A549 treated with RU486 at 1 μM for 4 hours (cell line): ENCODE measurements around the gene GOLGA8O. TPM values are rescaled to one million over a fixed set of nuclear protein-coding genes. Genes with fewer than 3 reads are reported as not detected.

Experiments
- total RNA-seq: library from RNA; stranded (reverse); fragments of 200-300 nt; extraction: Qiagen RNA extraction; gene quantifications from 5 replicates; pipeline ENCODE4 v1.2.3, GENCODE V29; 2022; ENCODE audit warnings: low read depth

Gene GOLGA8O
- total RNA-seq = 0.13 to 0.64 TPM (median 0.31 TPM) in 5 replicates

DNA sequence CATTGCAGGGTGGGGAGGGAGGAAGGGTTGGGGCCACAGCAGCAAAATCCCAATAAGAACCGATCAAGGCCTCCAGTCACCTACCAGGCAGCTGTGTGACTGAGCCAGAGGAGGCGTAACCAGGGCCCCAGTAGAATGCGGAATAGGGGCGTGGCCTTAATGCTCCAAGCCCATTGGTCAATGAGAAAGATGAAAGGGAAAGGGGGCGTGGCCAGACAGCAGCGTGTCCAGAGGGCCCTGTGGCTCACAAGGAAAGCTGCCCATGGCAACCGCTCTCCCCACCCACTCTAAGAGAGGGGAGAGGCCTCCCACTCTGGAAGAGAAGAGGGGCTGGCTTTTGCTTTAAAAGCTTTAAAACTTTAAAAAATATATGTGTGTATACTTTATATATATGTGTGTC is at the start of gene GOLGA8O:
Gene GOLGA8O (minus strand): TSS at position 101 of the 400 bp plus-strand sequence. CDS start 98 bp downstream, at position 3.

GRCh38 chr15:32403192-32403591 is 52.2 kb downstream of the GOLGA8O start, which contains the start of gene GOLGA8K:
Gene GOLGA8K (minus strand): TSS chr15:32403292. CDS start chr15:32403194, 98 bp downstream.

Other genes starting within 250 kb of the GOLGA8O start
- gene GOLGA8K, start 52.3 kb downstream of the GOLGA8O start, total RNA-seq = 0.42 to 1.0 TPM (median 0.75 TPM) in 5 replicates
- 0.31 to 1.4 TPM (median 1.2 TPM) in 5 replicates for gene GOLGA8N, start 137.8 kb upstream of the GOLGA8O start, total RNA-seq
- gene ARHGAP11A, start 159.9 kb upstream of the GOLGA8O start, total RNA-seq = 46.5 to 102 TPM (median 75.8 TPM) in 5 replicates
- gene SCG5, start 186.1 kb upstream of the GOLGA8O start, total RNA-seq = 2.0 to 3.1 TPM (median 2.5 TPM) in 5 replicates